GM12878 (cell line): Measurements from ENCODE around the gene PIGX.

Source experiments
- BHLHE40 ChIP-seq, 2 experiments: fragments of 450-650 bp in 1 of 2; IDR thresholded peaks; 2 replicates each; pipeline ENCODE4 v1.6.1; 2011 to 2017; ENCODE audit warnings: low read depth in 2 of 2, borderline replicate concordance in 1 of 2, improper control_type of control experiment in 1 of 2, low read length in 1 of 2, mild to moderate bottlenecking in 1 of 2
- CBFB ChIP-seq: IDR thresholded peaks from 2 replicates; pipeline ENCODE4 v1.6.1; 2016; ENCODE audit warnings: antibody characterized with exemption, low read depth
- CHD4 ChIP-seq: fragments of 200-600 bp; sonication (generic); IDR thresholded peaks from 2 replicates; pipeline ENCODE4 v1.6.1; 2016; ENCODE audit warnings: mild to moderate bottlenecking
- GATAD2B ChIP-seq: fragments of 450-650 bp; conservative IDR thresholded peaks from 2 replicates; pipeline ENCODE4 v1.6.1; 2017; ENCODE audit warnings: low read depth, mild to moderate bottlenecking, moderate library complexity
- KDM1A ChIP-seq: fragments of 200-600 bp; sonication (generic); IDR thresholded peaks from 2 replicates; pipeline ENCODE4 v1.6.1; 2016; ENCODE audit warnings: borderline replicate concordance
- SRF ChIP-seq, 2 experiments: IDR thresholded peaks; 2 replicates each; pipeline ENCODE4 v1.6.1; 2011; ENCODE audit warnings: low read depth in 2 of 2, low read length in 2 of 2, mild to moderate bottlenecking in 1 of 2, moderate library complexity in 1 of 2
- TF ChIP-seq, protein P1 (sequence below), 3 experiments: IDR thresholded peaks in 2 of 3; conservative IDR thresholded peaks in 1 of 3; 2 replicates each; pipeline ENCODE4 v1.5.1; 2011; ENCODE audit warnings: low read depth in 3 of 3, low read length in 3 of 3, mild to moderate bottlenecking in 3 of 3, control low read depth in 2 of 3, moderate library complexity in 2 of 3, inconsistent platforms in 1 of 3, mixed read lengths in 1 of 3; ENCODE audit not compliant: control insufficient read depth in 2 of 3, insufficient read depth in 1 of 3; ENCODE audit errors: extremely low read depth in 1 of 3
- TF ChIP-seq, protein P2 (sequence below): fragments of 450-650 bp; formaldehyde crosslinking; IDR thresholded peaks from 2 replicates; pipeline ENCODE4 v1.4.0; 2020; ENCODE audit warnings: mild to moderate bottlenecking, moderate library complexity
- TF ChIP-seq, protein P3 (sequence below): IDR thresholded peaks from 2 replicates; pipeline ENCODE4 v1.6.1; 2012; ENCODE audit warnings: low read depth, low read length, improper control_type of control experiment
- TF ChIP-seq, protein P4 (sequence below): fragments of 450-650 bp; IDR thresholded peaks from 2 replicates; pipeline ENCODE4 v1.6.1; 2016; ENCODE audit warnings: mild to moderate bottlenecking

DNA sequence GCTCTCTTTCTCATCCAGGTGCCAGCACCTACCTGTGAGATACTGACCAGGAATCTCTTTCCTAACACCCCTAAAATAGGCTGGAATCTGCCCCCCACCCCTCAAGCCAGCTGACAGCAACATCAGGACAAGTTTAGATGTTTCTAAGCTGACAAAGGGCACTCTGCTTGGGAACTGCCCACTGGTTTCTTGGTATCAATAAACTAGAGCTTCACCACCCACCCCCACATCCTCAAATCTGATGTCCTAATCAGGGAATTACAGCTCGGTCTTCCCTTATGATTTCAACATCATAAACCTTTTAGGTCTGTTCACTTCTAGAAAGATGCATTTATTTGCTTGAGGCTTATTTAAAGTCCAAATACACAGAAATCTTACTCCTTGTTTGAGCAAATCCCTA lies 34.8 kb upstream of the PIGX start:
- TF ChIP-seq GATAD2B (no peak), BHLHE40 (IDR thresholded peaks at IDR 0.05; ENCODE audit: borderline replicate concordance in 1 of 2, low read depth in 2 of 2, low read length in 1 of 2) (no peak), KDM1A (no peak), CBFB (no peak), CHD4 (no peak), SRF (IDR thresholded peaks at IDR 0.05; ENCODE audit: low read depth in 2 of 2, low read length in 2 of 2) (no peak)
- TF ChIP-seq, protein P1, sequence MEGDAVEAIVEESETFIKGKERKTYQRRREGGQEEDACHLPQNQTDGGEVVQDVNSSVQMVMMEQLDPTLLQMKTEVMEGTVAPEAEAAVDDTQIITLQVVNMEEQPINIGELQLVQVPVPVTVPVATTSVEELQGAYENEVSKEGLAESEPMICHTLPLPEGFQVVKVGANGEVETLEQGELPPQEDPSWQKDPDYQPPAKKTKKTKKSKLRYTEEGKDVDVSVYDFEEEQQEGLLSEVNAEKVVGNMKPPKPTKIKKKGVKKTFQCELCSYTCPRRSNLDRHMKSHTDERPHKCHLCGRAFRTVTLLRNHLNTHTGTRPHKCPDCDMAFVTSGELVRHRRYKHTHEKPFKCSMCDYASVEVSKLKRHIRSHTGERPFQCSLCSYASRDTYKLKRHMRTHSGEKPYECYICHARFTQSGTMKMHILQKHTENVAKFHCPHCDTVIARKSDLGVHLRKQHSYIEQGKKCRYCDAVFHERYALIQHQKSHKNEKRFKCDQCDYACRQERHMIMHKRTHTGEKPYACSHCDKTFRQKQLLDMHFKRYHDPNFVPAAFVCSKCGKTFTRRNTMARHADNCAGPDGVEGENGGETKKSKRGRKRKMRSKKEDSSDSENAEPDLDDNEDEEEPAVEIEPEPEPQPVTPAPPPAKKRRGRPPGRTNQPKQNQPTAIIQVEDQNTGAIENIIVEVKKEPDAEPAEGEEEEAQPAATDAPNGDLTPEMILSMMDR (IDR thresholded peaks at IDR 0.05 in 2 of 3, conservative IDR thresholded peaks at IDR 0.05 in 1 of 3; ENCODE audit: control insufficient read depth in 2 of 3, extremely low read depth in 1 of 3, insufficient read depth in 1 of 3, low read depth in 3 of 3, low read length in 3 of 3): no peak
- TF ChIP-seq, protein P2, sequence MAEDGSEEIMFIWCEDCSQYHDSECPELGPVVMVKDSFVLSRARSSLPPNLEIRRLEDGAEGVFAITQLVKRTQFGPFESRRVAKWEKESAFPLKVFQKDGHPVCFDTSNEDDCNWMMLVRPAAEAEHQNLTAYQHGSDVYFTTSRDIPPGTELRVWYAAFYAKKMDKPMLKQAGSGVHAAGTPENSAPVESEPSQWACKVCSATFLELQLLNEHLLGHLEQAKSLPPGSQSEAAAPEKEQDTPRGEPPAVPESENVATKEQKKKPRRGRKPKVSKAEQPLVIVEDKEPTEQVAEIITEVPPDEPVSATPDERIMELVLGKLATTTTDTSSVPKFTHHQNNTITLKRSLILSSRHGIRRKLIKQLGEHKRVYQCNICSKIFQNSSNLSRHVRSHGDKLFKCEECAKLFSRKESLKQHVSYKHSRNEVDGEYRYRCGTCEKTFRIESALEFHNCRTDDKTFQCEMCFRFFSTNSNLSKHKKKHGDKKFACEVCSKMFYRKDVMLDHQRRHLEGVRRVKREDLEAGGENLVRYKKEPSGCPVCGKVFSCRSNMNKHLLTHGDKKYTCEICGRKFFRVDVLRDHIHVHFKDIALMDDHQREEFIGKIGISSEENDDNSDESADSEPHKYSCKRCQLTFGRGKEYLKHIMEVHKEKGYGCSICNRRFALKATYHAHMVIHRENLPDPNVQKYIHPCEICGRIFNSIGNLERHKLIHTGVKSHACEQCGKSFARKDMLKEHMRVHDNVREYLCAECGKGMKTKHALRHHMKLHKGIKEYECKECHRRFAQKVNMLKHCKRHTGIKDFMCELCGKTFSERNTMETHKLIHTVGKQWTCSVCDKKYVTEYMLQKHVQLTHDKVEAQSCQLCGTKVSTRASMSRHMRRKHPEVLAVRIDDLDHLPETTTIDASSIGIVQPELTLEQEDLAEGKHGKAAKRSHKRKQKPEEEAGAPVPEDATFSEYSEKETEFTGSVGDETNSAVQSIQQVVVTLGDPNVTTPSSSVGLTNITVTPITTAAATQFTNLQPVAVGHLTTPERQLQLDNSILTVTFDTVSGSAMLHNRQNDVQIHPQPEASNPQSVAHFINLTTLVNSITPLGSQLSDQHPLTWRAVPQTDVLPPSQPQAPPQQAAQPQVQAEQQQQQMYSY: no peak
- TF ChIP-seq, protein P3, sequence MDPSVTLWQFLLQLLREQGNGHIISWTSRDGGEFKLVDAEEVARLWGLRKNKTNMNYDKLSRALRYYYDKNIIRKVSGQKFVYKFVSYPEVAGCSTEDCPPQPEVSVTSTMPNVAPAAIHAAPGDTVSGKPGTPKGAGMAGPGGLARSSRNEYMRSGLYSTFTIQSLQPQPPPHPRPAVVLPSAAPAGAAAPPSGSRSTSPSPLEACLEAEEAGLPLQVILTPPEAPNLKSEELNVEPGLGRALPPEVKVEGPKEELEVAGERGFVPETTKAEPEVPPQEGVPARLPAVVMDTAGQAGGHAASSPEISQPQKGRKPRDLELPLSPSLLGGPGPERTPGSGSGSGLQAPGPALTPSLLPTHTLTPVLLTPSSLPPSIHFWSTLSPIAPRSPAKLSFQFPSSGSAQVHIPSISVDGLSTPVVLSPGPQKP: no peak
- TF ChIP-seq, protein P4, sequence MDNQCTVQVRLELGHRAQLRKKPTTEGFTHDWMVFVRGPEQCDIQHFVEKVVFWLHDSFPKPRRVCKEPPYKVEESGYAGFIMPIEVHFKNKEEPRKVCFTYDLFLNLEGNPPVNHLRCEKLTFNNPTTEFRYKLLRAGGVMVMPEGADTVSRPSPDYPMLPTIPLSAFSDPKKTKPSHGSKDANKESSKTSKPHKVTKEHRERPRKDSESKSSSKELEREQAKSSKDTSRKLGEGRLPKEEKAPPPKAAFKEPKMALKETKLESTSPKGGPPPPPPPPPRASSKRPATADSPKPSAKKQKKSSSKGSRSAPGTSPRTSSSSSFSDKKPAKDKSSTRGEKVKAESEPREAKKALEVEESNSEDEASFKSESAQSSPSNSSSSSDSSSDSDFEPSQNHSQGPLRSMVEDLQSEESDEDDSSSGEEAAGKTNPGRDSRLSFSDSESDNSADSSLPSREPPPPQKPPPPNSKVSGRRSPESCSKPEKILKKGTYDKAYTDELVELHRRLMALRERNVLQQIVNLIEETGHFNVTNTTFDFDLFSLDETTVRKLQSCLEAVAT: no peak
